Transverse colon (tissue), 3 donors: ENCODE measurements around the gene ADAMTS6.

Experiments used
- CTCF ChIP-seq, 5 experiments: fragments of 200-600 bp in 3 of 5; fragments of 450-650 bp in 2 of 5; sonication (generic) in 3 of 5; IDR thresholded peaks; 1 replicate in 2 of 5; 2 replicates in 3 of 5; pipeline ENCODE4 v1.5.1; 2016 to 2017; ENCODE audit warnings: antibody characterized with exemption in 5 of 5, inconsistent platforms in 3 of 5, mild to moderate bottlenecking in 2 of 5, moderate library complexity in 1 of 5
- POLR2A ChIP-seq: fragments of 450-650 bp; IDR thresholded peaks from one replicate; pipeline ENCODE4 v1.6.1; 2016; ENCODE audit warnings: antibody characterized with exemption, mild to moderate bottlenecking, moderate library complexity

GRCh38 chr5:65102976-65103711 lies 378.6 kb downstream of the ADAMTS6 start:
- TF ChIP-seq POLR2A (no peak), CTCF (IDR thresholded peaks at IDR 0.05) (peak; percentile 21 to 35 (median 27))
